ENCODE data around the gene SLIT3. TPM values are rescaled to one million over a fixed set of nuclear protein-coding genes. Genes with fewer than 3 reads are reported as not detected.

The SLIT3 gene
- total RNA-seq, 1 experiment from 2014 or later, result 0.10 TPM

GRCh38 chr5:168826246-168826725, 474.7 kb downstream of the SLIT3 start:
- ChIA-PET RAD21 (ENCODE audit: low non-redundant PET in 1 of 2, low total read pairs in 2 of 2, uncharacterized antibody in 2 of 2, unreplicated experiment in 2 of 2) (no interaction called here), CTCF (no interaction called here), POLR2A (no interaction called here)
- DNase-seq (ENCODE audit: low read depth, low spot score) (no peak), ATAC-seq (no peak)
- no peak overlapping the region for H3K4me2 ChIP-seq (ENCODE audit: low read length)
- BruUV-seq (replicated peaks), result no TSS peak
- no peaks in the 10 kb centered on the region for H4K20me1 ChIP-seq (ENCODE audit: insufficient read depth)
- no peaks in the 10 kb centered on the region; the same call in 1 of the 2 replicates for H3K9me2 ChIP-seq (ENCODE audit: insufficient read depth)
- no peaks in the 10 kb centered on the region for H3K79me2 ChIP-seq (ENCODE audit: insufficient read depth, low read length)
- intact Hi-C loops (cut with micrococcal nuclease), result no loop called here
- no peaks in the 10 kb centered on the region for H3K4me1 ChIP-seq (ENCODE audit: control insufficient read depth in 1 of 2, insufficient read depth in 2 of 2, low read length in 2 of 2)
- TF ChIP-seq SP1 (IDR thresholded peaks at IDR 0.05; ENCODE audit: low read depth) (no peak), TCF7L2 (IDR thresholded peaks at IDR 0.05; ENCODE audit: borderline replicate concordance, extremely low read depth, insufficient read depth, insufficient read length) (no peak), ZBTB33 (IDR thresholded peaks at IDR 0.05; ENCODE audit: extremely low read depth, insufficient replicate concordance, low read length) (no peak), JUND (IDR thresholded peaks at IDR 0.05) (no peak), EGR1 (IDR thresholded peaks at IDR 0.05; ENCODE audit: low read depth) (no peak), CEBPB (IDR thresholded peaks at IDR 0.05; ENCODE audit: low read depth) (no peak), ZFX (IDR thresholded peaks at IDR 0.05) (no peak), ZNF274 (IDR thresholded peaks at IDR 0.05; ENCODE audit: low read depth, low read length) (no peak), POLR2AphosphoS5 (IDR thresholded peaks at IDR 0.05; ENCODE audit: low read depth, low read length) (no peak), CBX3 (IDR thresholded peaks at IDR 0.05; ENCODE audit: low read depth) (no peak)
- no peak overlapping the region for H3K27ac ChIP-seq (ENCODE audit: low read depth, low read length)
- H2AFZ ChIP-seq (ENCODE audit: low read depth, low read length, poor library complexity, severe bottlenecking), result no peak overlapping the region
- H3K9me3 ChIP-seq (ENCODE audit: control insufficient read depth in 1 of 2, insufficient read depth in 1 of 2, low read depth in 1 of 2, low read length in 2 of 2), result no peaks in the 10 kb centered on the region
- H3K36me3 ChIP-seq (ENCODE audit: control insufficient read depth in 1 of 2, insufficient read depth in 2 of 2, low read length in 2 of 2), result no peaks in the 10 kb centered on the region
- no peak overlapping the region for H3K4me3 ChIP-seq (replicated peaks in 1 of 2; ENCODE audit: low read depth in 1 of 2, low read length in 2 of 2)
- H3K27me3 ChIP-seq (ENCODE audit: insufficient read depth, low read length), result peaks cover 55% of the 10 kb centered on the region
- H3K9ac ChIP-seq (ENCODE audit: low read length), result no peak overlapping the region

Measured in HCT116 (cell line).